ES-I3 (cell line): ENCODE measurements around the gene ZGLP1.

ENCODE experiments used
- H3K36me3 ChIP-seq: 2 replicates; pipeline ENCODE4 v1.6.1; 2013; ENCODE audit warnings: mild to moderate bottlenecking, low read length, control low read depth, moderate library complexity; ENCODE audit not compliant: insufficient read depth
- H3K4me1 ChIP-seq: 2 replicates; pipeline ENCODE4 v1.6.1; 2013; ENCODE audit warnings: mild to moderate bottlenecking, control low read depth, low read length; ENCODE audit not compliant: insufficient read depth
- H3K9ac ChIP-seq: 2 replicates; pipeline ENCODE4 v1.6.1; 2013; ENCODE audit warnings: low read depth, mild to moderate bottlenecking, low read length, moderate library complexity
- H3K9me3 ChIP-seq: 2 replicates; pipeline ENCODE4 v1.6.1; 2013; ENCODE audit warnings: mild to moderate bottlenecking, low read length, moderate library complexity; ENCODE audit not compliant: control insufficient read depth, insufficient read depth

Gene ZGLP1

DNA sequence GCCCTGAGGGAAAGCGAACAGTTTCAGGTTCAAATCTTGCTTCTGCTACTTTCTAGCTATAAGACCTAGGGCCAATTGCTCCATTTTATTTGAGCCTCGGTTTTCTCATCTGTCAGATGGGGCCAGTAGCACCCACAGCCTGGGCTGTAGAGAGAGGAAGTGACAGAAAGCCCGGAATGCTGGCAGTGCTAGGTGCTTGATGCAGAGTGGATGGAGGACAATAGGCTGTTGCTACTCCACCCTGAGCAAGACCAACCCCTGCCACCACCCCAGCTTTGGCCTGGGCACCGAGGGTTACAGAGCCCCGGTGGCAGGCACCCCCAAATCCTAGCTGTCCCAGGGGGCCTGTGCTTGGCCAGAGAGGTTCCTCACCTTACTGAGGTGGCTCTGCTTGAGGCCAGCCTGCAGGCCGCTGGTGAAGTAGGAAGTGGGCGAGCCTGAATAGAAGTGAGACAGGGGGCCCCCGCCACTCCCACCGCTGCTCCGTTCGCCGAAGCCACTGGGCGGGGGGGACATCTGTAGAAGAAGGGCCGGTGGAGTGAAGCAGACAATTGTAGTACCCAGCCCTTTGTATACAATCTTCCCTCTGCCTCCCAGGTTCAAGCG, 8.3 kb upstream of the ZGLP1 start:
- Histone ChIP-seq H3K9ac (no peak overlapping the region), H3K9me3 (no peaks in the 10 kb centered on the region), H3K4me1 (no peaks in the 10 kb centered on the region), H3K36me3 (peaks cover 16% of the 10 kb centered on the region)

DNA sequence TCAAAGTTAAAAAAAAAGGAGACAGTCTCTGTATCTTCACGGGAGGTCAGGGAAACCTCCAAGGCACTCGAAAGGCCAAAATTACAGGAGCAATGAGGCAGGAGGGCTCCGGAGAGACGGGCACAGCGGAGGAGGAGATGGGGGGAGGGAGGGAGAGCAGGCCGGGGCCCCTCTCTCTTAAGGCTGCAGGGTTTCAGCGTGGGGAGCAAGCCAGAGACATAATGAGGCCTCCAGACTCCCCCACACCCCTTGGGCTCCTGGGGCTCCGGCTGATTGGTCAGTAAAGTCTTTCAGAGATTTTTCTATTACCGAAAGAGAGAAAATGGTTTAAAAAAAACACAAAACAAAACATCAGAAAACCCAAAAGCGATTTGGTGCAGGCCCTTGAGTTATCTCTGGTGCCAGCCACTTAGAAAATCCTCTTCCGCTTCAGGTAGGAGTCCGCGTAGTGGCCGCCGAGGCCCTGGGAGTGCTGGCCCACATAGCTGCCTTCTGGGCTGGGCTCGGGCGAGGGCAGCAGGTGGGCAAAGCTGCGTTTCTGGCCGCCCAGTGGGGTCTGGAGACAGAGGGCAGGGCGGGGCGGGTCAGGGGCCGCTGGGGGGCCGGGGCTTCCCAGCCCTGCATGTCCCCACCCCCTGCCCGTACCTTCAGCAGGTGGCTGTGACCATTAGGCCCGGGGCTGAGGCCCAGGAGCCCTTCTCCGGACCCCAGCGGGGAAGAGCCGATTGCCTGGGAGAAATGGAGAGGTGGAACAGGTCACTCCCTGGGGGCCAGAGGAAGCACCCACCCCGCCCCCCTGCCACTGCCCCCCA, 7.6 kb upstream of the ZGLP1 start:
- Histone ChIP-seq H3K36me3 (peaks cover 13% of the 10 kb centered on the region), H3K4me1 (no peaks in the 10 kb centered on the region)

DNA sequence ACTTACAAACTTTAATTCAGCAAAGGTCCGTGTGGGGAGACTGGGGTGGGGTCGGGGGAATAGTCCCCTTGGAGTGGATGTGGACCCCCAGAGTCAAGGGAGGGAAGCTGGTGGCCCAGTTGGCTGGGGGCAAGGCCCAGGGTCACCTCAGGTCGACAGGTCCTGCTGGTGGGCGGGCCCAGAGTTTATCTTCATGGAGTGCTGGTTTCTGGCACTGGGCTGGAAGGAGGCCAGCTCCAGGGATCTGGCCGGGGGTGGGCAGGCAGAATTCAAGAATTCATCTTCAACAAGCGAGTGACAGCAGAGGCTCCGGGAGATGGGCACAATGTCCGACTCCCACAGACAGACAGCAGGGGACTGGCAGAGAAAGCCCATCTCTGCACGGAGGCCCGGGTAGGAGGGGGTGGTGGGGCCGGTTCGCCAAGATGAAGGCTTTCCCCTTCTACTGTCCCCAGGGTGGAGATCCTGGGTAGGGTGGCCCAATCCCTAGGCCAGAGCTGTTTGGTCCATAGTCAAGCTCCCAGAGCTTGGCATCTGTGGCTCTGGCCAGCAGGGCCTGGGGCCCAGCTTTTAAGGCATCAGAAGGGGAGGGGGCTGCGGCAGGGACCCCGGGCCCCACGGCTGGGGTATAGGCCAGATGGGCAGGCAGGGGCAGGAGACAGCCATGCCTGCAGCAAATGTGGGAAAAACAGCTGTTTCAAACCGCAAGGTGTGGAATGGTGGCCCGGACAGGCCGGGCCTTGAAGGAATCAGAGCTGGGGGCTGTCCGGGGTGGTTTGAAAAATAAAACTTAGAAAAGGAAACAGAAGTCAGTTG, 6.8 kb upstream of the ZGLP1 start:
- Histone ChIP-seq H3K36me3 (peaks cover 7% of the 10 kb centered on the region), H3K9ac (no peak overlapping the region), H3K4me1 (no peaks in the 10 kb centered on the region), H3K9me3 (no peaks in the 10 kb centered on the region)

More for the DNA sequence above, 7.6 kb upstream of the ZGLP1 start:
- Histone ChIP-seq H3K9me3 (no peaks in the 10 kb centered on the region), H3K9ac (no peak overlapping the region)

DNA sequence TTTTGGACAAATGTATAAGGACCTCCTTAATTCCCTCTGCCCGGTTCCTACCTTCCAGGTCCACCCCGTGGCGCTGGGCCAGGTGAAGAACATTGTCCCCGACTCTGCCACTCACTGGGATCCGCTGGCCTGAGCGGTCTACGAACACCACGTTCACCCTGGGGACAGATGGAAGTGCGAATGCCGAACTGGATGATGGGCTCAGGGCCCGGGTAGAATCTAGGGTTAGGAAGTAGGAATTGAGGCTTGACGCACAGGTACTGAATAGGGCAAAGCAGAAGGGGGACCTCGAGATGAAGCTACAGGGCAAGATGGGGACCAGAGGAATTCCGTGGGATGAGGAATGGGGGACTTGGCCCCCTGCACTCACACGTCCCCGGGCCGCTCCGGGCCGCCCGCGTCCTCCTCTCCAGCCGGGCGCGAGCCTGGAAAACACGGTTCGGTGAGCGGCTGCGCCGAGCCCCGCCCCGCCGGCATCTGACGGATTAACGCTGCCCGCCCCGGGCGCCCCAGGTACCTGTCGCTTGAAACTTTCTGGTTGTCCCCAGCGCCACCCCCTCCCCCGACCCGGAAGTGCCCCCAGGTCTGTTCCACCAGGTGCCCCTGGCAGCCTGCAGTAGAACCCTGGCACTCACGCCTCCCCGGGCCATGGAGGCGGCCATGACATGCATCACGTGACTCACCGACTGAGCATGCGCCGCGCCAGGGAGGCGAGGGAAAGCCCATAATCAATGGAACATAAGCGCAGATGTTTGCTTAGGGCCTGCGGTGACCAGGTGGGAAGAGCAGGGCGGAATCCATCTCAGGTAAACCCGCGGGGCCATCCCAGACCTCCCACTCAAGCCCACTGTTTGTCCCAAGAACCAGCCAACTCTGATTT, 6.0 kb upstream of the ZGLP1 start, which contains the start of gene FDX2:
Gene FDX2 (minus strand): TSS at position 681 of the 880 bp plus-strand sequence. CDS start 19 bp downstream, at position 662.
- Histone ChIP-seq H3K9me3 (no peaks in the 10 kb centered on the region), H3K4me1 (no peaks in the 10 kb centered on the region), H3K36me3 (peaks cover 7% of the 10 kb centered on the region)

DNA sequence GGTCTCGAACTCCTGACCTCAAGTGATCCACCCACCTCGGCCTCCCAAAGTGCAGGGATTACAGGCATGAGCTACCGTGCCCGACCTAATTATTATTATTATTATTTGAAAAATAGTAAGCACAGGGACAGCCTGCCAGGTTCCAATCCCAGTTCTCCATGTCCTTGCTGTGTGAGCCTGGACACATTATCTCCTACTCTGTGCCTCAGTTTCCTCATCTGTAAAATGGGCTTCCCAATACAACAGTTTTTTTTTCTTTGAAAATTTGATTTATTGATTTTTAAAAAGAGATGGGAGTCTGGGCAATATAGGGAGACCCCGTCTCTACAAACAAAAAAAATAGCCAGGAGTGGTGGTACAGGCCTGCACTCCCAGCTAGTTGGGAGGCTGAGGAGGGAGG, 3.3 kb downstream of the ZGLP1 start:
- H3K9me3 ChIP-seq, result no peaks in the 10 kb centered on the region
- no peak overlapping the region for H3K9ac ChIP-seq
- H3K36me3 ChIP-seq, result no peaks in the 10 kb centered on the region
- H3K4me1 ChIP-seq, result peaks cover 5% of the 10 kb centered on the region; the same call in 1 of the 2 replicates

More for the DNA sequence above, 6.0 kb upstream of the ZGLP1 start, which contains the start of gene FDX2:
- peak within 1 kb of the TSS; percentile 64 for H3K9ac ChIP-seq

DNA sequence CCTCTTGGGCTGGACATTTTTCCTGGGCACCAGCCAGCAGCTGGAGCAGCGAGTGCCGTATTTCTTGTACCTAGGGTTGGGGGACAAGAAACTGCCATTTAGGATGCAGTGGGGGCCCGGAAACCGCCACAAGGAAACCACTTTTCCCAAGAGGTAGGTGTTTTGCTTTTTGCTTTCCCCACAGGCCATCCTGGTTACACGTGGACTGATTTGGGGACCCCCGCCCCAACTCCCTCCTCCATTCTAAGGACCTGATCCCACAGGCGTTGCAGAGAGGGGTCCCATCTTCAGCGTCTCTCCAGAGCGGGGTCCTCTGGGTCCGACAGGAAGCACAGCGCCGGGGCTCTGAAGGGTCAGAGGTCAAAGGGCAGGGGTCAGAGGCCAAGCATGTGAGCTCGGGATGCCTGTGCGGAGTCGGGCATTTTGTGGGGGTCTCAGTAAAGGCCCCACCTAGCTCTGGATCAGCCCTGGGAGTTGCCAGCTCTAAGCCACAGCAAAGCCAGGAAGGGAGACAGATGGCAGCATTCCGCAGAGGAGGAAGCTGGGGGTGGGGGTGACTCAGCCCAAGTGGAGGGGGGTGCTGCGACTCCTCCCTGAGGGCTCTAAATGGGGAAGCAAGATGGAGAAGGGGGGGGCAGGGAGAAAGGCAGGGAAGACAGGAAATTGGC, 4.3 kb downstream of the ZGLP1 start:
- Histone ChIP-seq H3K9me3 (no peaks in the 10 kb centered on the region), H3K36me3 (no peaks in the 10 kb centered on the region), H3K4me1 (peaks cover 5% of the 10 kb centered on the region; the same call in 1 of the 2 replicates), H3K9ac (no peak overlapping the region)

DNA sequence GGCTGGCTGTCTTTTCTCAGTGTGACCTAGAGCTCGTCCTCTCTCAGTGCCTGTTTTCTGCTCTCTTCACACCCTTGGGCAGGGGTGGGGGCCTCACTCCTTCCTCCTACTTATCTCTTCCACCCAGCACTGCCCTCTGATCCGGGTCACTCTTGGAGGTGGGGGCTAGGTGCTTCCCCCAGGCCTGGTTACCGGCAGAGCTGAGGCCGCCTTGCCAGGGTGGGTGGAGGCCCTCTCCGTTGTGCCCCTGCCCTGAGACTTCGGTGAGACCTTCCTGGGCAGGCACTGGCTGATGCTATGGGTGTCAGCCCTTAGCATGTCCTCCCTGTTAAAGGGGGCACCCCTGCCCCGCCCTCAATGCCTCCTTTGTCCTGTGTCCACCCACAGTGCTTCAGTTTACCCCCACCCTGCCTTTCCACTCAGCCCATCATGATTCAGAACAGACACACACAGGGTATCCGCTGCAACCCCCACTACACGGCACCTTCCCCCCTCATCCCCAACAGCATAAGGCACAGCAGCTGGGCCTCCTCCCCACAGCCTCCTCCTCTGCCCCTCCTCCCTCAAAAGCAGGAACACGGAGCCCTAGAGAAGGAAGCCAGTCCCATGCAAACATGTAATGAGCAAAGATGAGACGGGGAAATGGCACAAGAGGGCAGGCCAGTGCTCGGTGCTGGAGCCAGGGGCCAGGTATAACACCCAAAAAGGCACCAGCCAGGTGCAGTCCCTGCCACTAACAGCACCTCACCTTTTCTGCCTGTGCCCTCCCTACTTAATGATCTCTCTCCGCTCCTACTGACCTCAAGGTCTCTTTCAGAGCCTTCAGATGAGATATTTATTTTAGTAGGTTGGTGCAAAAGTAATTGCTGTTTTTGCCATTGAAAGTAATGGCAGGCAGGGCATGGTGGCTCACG, 9.8 kb downstream of the ZGLP1 start:
- H3K4me1 ChIP-seq, result no peaks in the 10 kb centered on the region
- H3K9ac ChIP-seq, result no peak overlapping the region
- no peaks in the 10 kb centered on the region for H3K9me3 ChIP-seq
- H3K36me3 ChIP-seq, result no peaks in the 10 kb centered on the region

DNA sequence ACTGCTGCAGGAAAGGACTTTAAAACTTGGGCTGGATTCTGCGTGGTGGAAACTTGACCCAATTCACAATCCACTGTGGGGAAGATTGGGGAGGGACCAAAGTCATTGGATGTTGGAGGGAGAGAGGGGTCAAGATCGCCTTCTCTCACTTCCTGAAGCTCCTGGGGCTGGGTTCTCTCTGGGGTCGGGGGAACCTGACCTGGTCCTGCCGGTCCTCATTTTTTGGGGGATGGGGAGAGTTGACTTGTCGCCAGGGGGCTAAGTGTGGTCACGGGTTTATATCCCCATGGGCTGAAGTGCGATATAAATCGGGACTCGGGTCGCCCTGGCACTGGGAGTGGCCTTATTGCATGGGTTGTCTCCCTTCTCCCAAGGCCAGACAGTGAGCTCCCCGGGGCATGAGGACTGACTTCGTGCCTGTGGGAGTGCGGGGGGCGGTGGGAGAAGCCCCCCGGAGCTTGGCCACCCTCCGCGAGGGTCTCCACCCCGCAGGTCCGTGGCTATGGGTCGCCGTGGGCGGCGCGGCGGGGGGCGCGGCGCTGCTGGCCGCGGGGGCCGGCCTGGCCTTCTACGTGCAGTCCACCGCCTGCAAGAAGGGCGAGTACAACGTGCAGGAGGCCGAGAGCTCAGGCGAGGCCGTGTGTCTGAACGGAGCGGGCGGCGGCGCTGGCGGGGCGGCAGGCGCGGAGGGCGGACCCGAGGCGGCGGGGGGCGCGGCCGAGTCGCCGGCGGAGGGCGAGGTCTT, 13.6 kb downstream of the ZGLP1 start:
- H3K36me3 ChIP-seq, result no peaks in the 10 kb centered on the region
- no peaks in the 10 kb centered on the region for H3K9me3 ChIP-seq
- H3K9ac ChIP-seq, result peak overlapping the region; percentile 55; the same call in 1 of the 2 replicates
- H3K4me1 ChIP-seq, result no peaks in the 10 kb centered on the region; the same call in 1 of the 2 replicates

DNA sequence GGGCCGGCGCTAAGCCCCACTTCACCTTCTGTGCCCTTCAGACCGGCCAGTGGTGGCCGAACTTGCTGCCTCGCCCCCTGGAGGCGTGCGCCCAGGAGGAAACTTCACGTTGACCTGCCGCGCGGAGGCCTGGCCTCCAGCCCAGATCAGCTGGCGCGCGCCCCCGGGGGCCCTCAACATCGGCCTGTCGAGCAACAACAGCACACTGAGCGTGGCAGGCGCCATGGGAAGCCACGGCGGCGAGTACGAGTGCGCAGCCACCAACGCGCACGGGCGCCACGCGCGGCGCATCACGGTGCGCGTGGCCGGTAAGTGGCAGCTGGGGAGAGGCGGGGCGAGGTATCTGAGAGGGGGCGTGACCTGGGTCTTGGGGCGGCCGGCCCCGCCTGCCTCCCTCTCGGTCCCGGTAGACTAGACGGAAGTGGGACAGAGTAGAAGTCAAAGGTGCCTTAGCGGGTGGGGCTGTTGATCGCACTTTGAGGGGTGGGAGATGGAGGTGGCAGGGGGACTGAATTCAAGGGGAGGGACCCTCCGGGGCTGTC, 14.2 kb downstream of the ZGLP1 start:
- Histone ChIP-seq H3K9ac (peak overlapping the region; percentile 55; the same call in 1 of the 2 replicates), H3K9me3 (no peaks in the 10 kb centered on the region), H3K4me1 (no peaks in the 10 kb centered on the region; the same call in 1 of the 2 replicates), H3K36me3 (no peaks in the 10 kb centered on the region)

DNA sequence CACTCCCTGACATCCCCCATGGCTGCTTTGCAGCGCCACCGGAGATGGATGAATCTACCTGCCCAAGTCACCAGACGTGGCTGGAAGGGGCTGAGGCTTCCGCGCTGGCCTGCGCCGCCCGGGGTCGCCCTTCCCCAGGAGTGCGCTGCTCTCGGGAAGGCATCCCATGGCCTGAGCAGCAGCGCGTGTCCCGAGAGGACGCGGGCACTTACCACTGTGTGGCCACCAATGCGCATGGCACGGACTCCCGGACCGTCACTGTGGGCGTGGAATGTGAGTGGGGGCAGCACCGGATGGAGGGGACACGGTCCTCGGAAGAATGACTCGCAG, 15.3 kb downstream of the ZGLP1 start:
- Histone ChIP-seq H3K4me1 (no peaks in the 10 kb centered on the region; the same call in 1 of the 2 replicates), H3K9me3 (no peaks in the 10 kb centered on the region), H3K36me3 (no peaks in the 10 kb centered on the region), H3K9ac (no peak overlapping the region)

DNA sequence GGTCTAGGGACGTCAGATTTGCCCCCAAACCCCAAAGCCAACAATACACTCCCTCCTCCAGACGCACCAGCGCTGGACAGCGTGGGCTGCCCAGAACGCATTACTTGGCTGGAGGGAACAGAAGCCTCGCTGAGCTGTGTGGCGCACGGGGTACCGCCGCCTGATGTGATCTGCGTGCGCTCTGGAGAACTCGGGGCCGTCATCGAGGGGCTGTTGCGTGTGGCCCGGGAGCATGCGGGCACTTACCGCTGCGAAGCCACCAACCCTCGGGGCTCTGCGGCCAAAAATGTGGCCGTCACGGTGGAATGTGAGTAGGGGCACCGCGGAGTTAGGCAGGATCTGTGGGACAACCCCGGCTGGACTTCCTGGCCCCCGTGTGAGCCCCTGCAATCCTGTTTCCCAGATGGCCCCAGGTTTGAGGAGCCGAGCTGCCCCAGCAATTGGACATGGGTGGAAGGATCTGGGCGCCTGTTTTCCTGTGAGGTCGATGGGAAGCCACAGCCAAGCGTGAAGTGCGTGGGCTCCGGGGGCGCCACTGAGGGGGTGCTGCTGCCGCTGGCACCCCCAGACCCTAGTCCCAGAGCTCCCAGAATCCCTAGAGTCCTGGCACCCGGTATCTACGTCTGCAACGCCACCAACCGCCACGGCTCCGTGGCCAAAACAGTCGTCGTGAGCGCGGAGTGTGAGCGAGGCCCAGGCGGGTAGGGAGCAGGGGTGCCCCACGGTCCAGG, 15.8 kb downstream of the ZGLP1 start:
- Histone ChIP-seq H3K9ac (no peak overlapping the region; the same call in 1 of the 2 replicates), H3K4me1 (no peaks in the 10 kb centered on the region; the same call in 1 of the 2 replicates), H3K36me3 (no peaks in the 10 kb centered on the region)

More for the DNA sequence above, 15.8 kb downstream of the ZGLP1 start:
- H3K9me3 ChIP-seq, result no peaks in the 10 kb centered on the region
